HEK293 (cell line): ENCODE measurements around the gene HLA-A.

ENCODE experiments used
- CTCF ChIA-PET: fragments of 350-600 bp; formaldehyde crosslinking; extraction: SDS; loops from one replicate; lab custom pipeline; 2021; ENCODE audit warnings: antibody characterized with exemption; lab: Yijun Ruan, JAX
- POLR2A ChIA-PET: fragments of 300-600 bp; formaldehyde crosslinking; extraction: SDS; loops from one replicate; lab custom pipeline; 2020; ENCODE audit warnings: antibody characterized with exemption, inconsistent platforms; lab: Yijun Ruan, JAX
- H3K27ac ChIP-seq: fragments of 200-500 bp; sonication (Bioruptor generic); 2 replicates; pipeline ENCODE4 v1.5.1; 2014; ENCODE audit warnings: low read depth, low read length, control low read depth, inconsistent platforms; ENCODE audit errors: extremely low read depth
- H3K36me3 ChIP-seq, 2 experiments: fragments of 200-500 bp in 1 of 2; sonication (Bioruptor generic) in 1 of 2; 1 replicate in 1 of 2; 2 replicates in 1 of 2; pipeline ENCODE4 v1.5.1; 2014 to 2017; ENCODE audit warnings: inconsistent platforms in 2 of 2, low read length in 2 of 2; ENCODE audit not compliant: control insufficient read depth in 2 of 2, insufficient read depth in 1 of 2
- H3K4me1 ChIP-seq: fragments of 200-500 bp; sonication (Bioruptor generic); 2 replicates; pipeline ENCODE4 v1.5.1; 2014; ENCODE audit warnings: mild to moderate bottlenecking, low read length, inconsistent platforms; ENCODE audit not compliant: control insufficient read depth, insufficient read depth
- H3K4me3 ChIP-seq: 2 replicates; pipeline ENCODE4 v1.5.1; 2011; ENCODE audit warnings: low read depth, mild to moderate bottlenecking, control low read depth, low read length, moderate library complexity
- H3K9me3 ChIP-seq: fragments of 200-500 bp; sonication (Bioruptor generic); 2 replicates; pipeline ENCODE4 v1.5.1; 2014; ENCODE audit warnings: low read depth, low read length, inconsistent platforms; ENCODE audit not compliant: control insufficient read depth, insufficient read depth
- BCL11A ChIP-seq: fragments of 450-650 bp; formaldehyde crosslinking; IDR thresholded peaks from 2 replicates; pipeline ENCODE4 v1.5.1; 2016; ENCODE audit warnings: low read depth, missing biosample characterization, missing genetic modification characterization
- CTCF ChIP-seq: fragments of 450-650 bp; formaldehyde crosslinking; IDR thresholded peaks from 2 replicates; pipeline ENCODE4 v1.5.1; 2016; ENCODE audit warnings: missing biosample characterization, missing genetic modification characterization
- GLIS2 ChIP-seq: fragments of 450-650 bp; formaldehyde crosslinking; IDR thresholded peaks from 2 replicates; pipeline ENCODE4 v1.5.1; 2016; ENCODE audit warnings: missing biosample characterization, missing genetic modification characterization
- IKZF3 ChIP-seq: fragments of 450-650 bp; IDR thresholded peaks from 2 replicates; pipeline ENCODE4 v1.5.0; 2018; ENCODE audit warnings: missing biosample characterization, mild to moderate bottlenecking, missing genetic modification characterization, moderate library complexity
- KLF17 ChIP-seq: fragments of 450-650 bp; formaldehyde crosslinking; IDR thresholded peaks from 2 replicates; pipeline ENCODE4 v1.5.1; 2016; ENCODE audit warnings: missing biosample characterization, missing genetic modification characterization
- MZF1 ChIP-seq: fragments of 450-650 bp; formaldehyde crosslinking; IDR thresholded peaks from 2 replicates; pipeline ENCODE4 v1.5.1; 2017; ENCODE audit warnings: missing biosample characterization, missing genetic modification characterization, borderline replicate concordance
- SP2 ChIP-seq: fragments of 450-650 bp; formaldehyde crosslinking; IDR thresholded peaks from 2 replicates; pipeline ENCODE4 v1.5.1; 2016; ENCODE audit warnings: missing biosample characterization, missing genetic modification characterization
- TRIM28 ChIP-seq: IDR thresholded peaks from 2 replicates; pipeline ENCODE4 v1.6.1; 2011; ENCODE audit warnings: low read length, control low read depth, borderline replicate concordance
- WT1 ChIP-seq: fragments of 450-650 bp; formaldehyde crosslinking; IDR thresholded peaks from 2 replicates; pipeline ENCODE4 v1.5.1; 2016; ENCODE audit warnings: missing biosample characterization, missing genetic modification characterization
- ZBTB20 ChIP-seq: fragments of 450-650 bp; formaldehyde crosslinking; IDR thresholded peaks from 2 replicates; pipeline ENCODE4 v1.5.1; 2016; ENCODE audit warnings: missing biosample characterization, missing genetic modification characterization
- ZEB2 ChIP-seq: fragments of 450-650 bp; formaldehyde crosslinking; IDR thresholded peaks from 2 replicates; pipeline ENCODE4 v1.5.1; 2016; ENCODE audit warnings: missing biosample characterization, missing genetic modification characterization
- ZFHX2 ChIP-seq: fragments of 450-650 bp; formaldehyde crosslinking; conservative IDR thresholded peaks from 2 replicates; pipeline ENCODE4 v1.5.1; 2016; ENCODE audit warnings: missing biosample characterization, missing genetic modification characterization
- ZFP37 ChIP-seq: fragments of 450-650 bp; formaldehyde crosslinking; IDR thresholded peaks from 2 replicates; pipeline ENCODE4 v1.5.1; 2016; ENCODE audit warnings: missing biosample characterization, missing genetic modification characterization
- ZIC2 ChIP-seq: fragments of 450-650 bp; formaldehyde crosslinking; IDR thresholded peaks from 2 replicates; pipeline ENCODE4 v1.5.1; 2016; ENCODE audit warnings: missing biosample characterization, missing genetic modification characterization
- ZNF18 ChIP-seq: fragments of 450-650 bp; formaldehyde crosslinking; IDR thresholded peaks from 2 replicates; pipeline ENCODE4 v1.5.1; 2016; ENCODE audit warnings: missing biosample characterization, missing genetic modification characterization
- ZNF2 ChIP-seq: fragments of 450-650 bp; formaldehyde crosslinking; IDR thresholded peaks from 2 replicates; pipeline ENCODE4 v1.5.1; 2016; ENCODE audit warnings: missing biosample characterization, missing genetic modification characterization
- ZNF341 ChIP-seq: fragments of 450-650 bp; formaldehyde crosslinking; IDR thresholded peaks from 2 replicates; pipeline ENCODE4; 2016; ENCODE audit warnings: low read depth, missing biosample characterization, missing genetic modification characterization
- ZNF37A ChIP-seq: fragments of 450-650 bp; IDR thresholded peaks from 2 replicates; pipeline ENCODE4 v1.5.1; 2018; ENCODE audit warnings: missing biosample characterization, missing genetic modification characterization
- ZNF391 ChIP-seq: fragments of 450-650 bp; formaldehyde crosslinking; IDR thresholded peaks from 2 replicates; pipeline ENCODE4 v1.5.1; 2016; ENCODE audit warnings: low read depth, missing biosample characterization, missing genetic modification characterization, borderline replicate concordance
- ZNF394 ChIP-seq: fragments of 450-650 bp; formaldehyde crosslinking; IDR thresholded peaks from 2 replicates; pipeline ENCODE4 v1.5.1; 2016; ENCODE audit warnings: missing biosample characterization, missing genetic modification characterization, mild to moderate bottlenecking, moderate library complexity, borderline replicate concordance
- ZNF48 ChIP-seq: fragments of 450-650 bp; formaldehyde crosslinking; IDR thresholded peaks from 2 replicates; pipeline ENCODE4 v1.5.1; 2016; ENCODE audit warnings: missing biosample characterization, missing genetic modification characterization
- ZNF501 ChIP-seq: fragments of 450-650 bp; formaldehyde crosslinking; IDR thresholded peaks from 2 replicates; pipeline ENCODE4 v1.5.1; 2016; ENCODE audit warnings: missing biosample characterization, missing genetic modification characterization
- ZNF513 ChIP-seq: fragments of 450-650 bp; IDR thresholded peaks from 2 replicates; pipeline ENCODE4 v1.5.1; 2018; ENCODE audit warnings: missing biosample characterization, missing genetic modification characterization
- ZNF692 ChIP-seq: fragments of 450-650 bp; formaldehyde crosslinking; IDR thresholded peaks from 2 replicates; pipeline ENCODE4 v1.5.1; 2016; ENCODE audit warnings: missing biosample characterization, missing genetic modification characterization
- ZNF707 ChIP-seq: fragments of 450-650 bp; formaldehyde crosslinking; IDR thresholded peaks from 2 replicates; pipeline ENCODE4 v1.5.1; 2016; ENCODE audit warnings: missing biosample characterization, missing genetic modification characterization
- ZNF830 ChIP-seq: fragments of 450-650 bp; IDR thresholded peaks from 2 replicates; pipeline ENCODE4 v1.5.0; 2018; ENCODE audit warnings: missing biosample characterization, missing genetic modification characterization, low read depth, mild to moderate bottlenecking, moderate library complexity
- ZNF843 ChIP-seq: fragments of 450-650 bp; formaldehyde crosslinking; IDR thresholded peaks from 2 replicates; pipeline ENCODE4 v1.5.1; 2016; ENCODE audit warnings: missing biosample characterization, missing genetic modification characterization

Gene HLA-A

GRCh38 chr6:29942275-29943052, at the start of gene HLA-A:
HLA-A (plus strand) TSS chr6:29942532; CDS start chr6:29942554, 22 bp downstream.
- H3K36me3 ChIP-seq, result peaks cover 0 to 4% of the 10 kb centered on the region in 2 experiments; a peak in 1 of 3 replicates
- POLR2A ChIA-PET, result no interaction called here
- H3K27ac ChIP-seq, result peak within 1 kb of the TSS; percentile 62; the same call in 1 of the 2 replicates
- peak within 1 kb of the TSS; percentile 65 for H3K4me3 ChIP-seq
- CTCF ChIA-PET, result no interaction called here
- no peaks in the 10 kb centered on the region for H3K4me1 ChIP-seq
- H3K9me3 ChIP-seq, result no peaks in the 10 kb centered on the region
- TF ChIP-seq ZNF48 (no peak), ZNF18 (tag by site-specific recombination) (0 out of 2 replicates have a peak, but pooled peaks have one; percentile 46), MZF1 (peak; percentile 91; the same call in 1 of the 2 replicates), ZEB2 (tag by site-specific recombination) (0 out of 2 replicates have a peak, but pooled peaks have one; percentile 42), KLF17 (tag by site-specific recombination) (peak; percentile 38; the same call in 1 of the 2 replicates), ZNF341 (tag by site-specific recombination) (peak; percentile 97), ZNF843 (0 out of 2 replicates have a peak, but pooled peaks have one; percentile 14), GLIS2 (tag by site-specific recombination) (0 out of 2 replicates have a peak, but pooled peaks have one; percentile 44), TRIM28 (no peak), ZNF2 (peak; percentile 43; the same call in 1 of the 2 replicates), ZIC2 (tag by site-specific recombination) (peak; percentile 34), ZNF501 (tag by site-specific recombination) (peak; percentile 79; the same call in 1 of the 2 replicates), ZNF513 (no peak), CTCF (peak; percentile 68), ZNF692 (tag by site-specific recombination) (peak; percentile 48), ZNF830 (tag by site-specific recombination) (no peak), ZNF391 (0 out of 2 replicates have a peak, but pooled peaks have one; percentile 35), IKZF3 (tag by site-specific recombination) (peak; percentile 78), ZFP37 (tag by site-specific recombination) (peak; percentile 65; the same call in 1 of the 2 replicates), ZNF37A (tag by site-specific recombination) (no peak), SP2 (tag by site-specific recombination) (peak; percentile 62), BCL11A (tag by site-specific recombination) (no peak), WT1 (tag by site-specific recombination) (peak; percentile 19; the same call in 1 of the 2 replicates), ZNF707 (tag by site-specific recombination) (no peak), ZNF394 (tag by site-specific recombination) (peak; percentile 70; the same call in 1 of the 2 replicates), ZBTB20 (peak; percentile 85), ZFHX2 (tag by site-specific recombination) (peak; percentile 59; the same call in 1 of the 2 replicates)
